Cardiac septum (tissue), 1 donor: ENCODE results near the gene SLC35D1. TPM values are rescaled to one million over a fixed set of nuclear protein-coding genes. Genes with fewer than 3 reads are reported as not detected.

Experiments
- DNase-seq: peaks from one replicate; pipeline ENCODE4 v3.0.0-alpha.2; 2020; ENCODE audit warnings: low spot score
- intact Hi-C: fragments of 100-400 bp; cut with DNase I; formaldehyde crosslinking; loops from one replicate; pipeline ENCODE4 v1.14.0; 2022
- total RNA-seq: library from RNA; stranded (reverse); fragmentation: NEBNext Ultra II Directional; extraction: Animal tissue kit (Norgen Biotek cat#: 25700); gene quantifications from one replicate; pipeline ENCODE4 v1.2.1, GENCODE V29; 2021
- donor health status: DM: no; HTN: no; CAD: no.

The SLC35D1 gene
- total RNA-seq, 1 donor from 2014 or later: 4.5 TPM

DNA sequence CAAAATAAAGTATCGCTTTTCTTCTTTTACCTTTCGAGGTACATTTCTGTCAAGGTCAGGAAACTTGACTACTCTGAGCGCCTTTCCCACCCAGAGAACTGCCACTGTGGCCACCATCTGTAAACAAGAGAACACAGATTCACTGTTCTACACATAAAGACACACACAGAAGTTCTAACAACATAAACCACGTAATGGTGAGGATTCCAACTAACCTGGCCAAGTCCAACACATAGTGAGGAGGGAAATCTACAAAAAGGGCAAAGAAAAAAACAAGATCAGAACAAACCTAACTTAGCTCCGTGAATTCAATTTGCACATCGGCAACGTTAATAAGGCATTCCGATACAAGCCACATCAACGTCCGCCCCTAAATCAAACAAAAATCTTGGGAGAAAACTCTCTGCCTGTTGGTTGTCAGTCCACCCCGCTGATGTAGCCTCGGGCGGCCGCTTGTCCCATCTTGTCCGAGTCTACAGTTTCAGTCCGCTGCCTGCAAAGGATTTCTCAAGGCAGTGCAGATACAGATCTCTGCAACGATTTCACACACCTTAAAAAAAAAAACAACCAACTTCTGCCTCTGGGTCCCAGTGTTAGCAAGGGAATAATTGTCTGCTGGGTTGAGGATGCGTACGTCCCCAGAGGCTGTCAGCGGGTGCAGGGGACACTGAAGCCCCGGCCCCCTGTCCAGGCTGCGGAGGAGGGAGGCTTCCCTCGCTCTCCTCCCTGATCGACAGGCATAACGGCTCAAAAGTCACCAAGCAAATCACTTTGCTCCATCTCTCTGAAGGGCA is 1.0 kb downstream of the SLC35D1 start:
- intact Hi-C loops: loop anchor here (2.0 to 5.0 kb wide), 3 partner anchors 94 to 779 kb away; partner anchors contain the start of genes DNAI4, GNG12 and MIER1
- peak; percentile 78 for DNase-seq

DNA sequence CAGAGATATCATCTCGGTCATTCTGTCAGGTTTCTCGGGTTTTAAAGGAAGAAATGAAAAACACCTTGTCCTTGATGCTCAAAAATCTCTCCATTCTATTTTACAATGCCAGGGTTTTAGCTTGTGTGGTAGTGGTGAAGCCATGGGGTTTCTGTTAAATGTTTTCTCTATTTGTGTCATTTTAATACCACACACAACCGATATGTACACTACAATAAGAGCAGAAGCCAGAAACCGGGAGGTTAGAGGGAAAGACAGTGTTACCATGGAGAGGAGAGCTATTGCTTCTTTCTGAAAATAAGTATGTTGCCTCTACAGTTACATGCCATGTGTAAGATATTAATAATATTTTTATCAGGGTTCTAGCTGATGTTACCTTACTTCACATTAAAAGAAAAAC is 2.8 kb downstream of the SLC35D1 start:
- DNase-seq: no peak
- intact Hi-C loops: loop anchor here (5.0 kb wide), 2 partner anchors 96 to 781 kb away; partner anchors contain the start of gene GNG12

DNA sequence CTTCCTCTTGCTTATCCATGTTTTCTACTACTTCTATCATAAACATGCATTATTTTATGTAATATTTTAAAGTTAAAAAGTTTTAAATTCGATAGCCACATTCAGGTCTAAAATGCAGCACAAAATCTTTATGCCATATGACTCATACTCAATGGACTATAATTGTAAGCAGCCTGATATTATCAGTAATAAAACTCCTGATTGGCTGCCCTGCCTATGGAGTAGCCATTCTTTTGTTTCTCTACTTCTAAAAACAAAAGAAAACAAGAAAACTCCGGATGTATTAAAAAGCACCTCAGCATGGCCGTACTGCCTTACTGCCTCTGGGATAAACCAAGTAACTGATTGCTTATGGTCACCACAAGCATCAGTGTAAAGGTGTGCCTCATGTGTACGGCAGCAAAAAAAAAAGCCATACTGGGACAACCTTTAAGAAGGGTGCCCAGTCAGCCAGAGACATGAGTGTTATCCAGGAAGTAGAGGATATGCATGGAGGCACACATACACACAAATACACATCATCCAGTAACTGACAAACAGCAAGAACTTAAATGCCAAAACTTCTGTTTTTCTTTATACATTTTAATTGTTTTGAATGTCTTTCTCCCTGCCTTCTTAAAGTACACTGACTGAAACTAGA is 9.2 kb downstream of the SLC35D1 start:
- intact Hi-C loops: loop anchor here (10.0 kb wide), 1 partner anchor 380 kb away; no protein-coding TSS in a partner anchor
- DNase-seq: no peak

DNA sequence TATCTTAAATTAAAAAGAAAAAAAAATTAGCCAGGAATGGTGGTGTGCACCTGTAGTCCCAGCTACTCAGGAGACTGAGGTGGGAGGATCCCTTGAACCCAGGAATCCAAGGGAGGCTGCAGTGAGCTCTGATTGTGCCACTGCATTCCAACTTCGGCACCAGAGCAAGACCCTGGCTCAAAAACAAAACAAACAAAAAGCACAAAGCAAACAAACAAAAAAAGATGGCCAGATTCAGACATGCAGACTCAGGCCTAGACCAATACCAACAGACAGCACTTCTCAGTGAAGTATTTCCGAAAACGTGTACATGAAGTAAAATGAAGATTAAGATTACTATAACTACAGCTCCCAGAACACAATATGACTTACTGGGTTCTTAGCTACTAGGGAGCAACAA is 10.6 kb downstream of the SLC35D1 start:
- DNase-seq: no peak
- intact Hi-C loops: loop anchor here (10.0 kb wide), 1 partner anchor 381 kb away; no protein-coding TSS in a partner anchor

DNA sequence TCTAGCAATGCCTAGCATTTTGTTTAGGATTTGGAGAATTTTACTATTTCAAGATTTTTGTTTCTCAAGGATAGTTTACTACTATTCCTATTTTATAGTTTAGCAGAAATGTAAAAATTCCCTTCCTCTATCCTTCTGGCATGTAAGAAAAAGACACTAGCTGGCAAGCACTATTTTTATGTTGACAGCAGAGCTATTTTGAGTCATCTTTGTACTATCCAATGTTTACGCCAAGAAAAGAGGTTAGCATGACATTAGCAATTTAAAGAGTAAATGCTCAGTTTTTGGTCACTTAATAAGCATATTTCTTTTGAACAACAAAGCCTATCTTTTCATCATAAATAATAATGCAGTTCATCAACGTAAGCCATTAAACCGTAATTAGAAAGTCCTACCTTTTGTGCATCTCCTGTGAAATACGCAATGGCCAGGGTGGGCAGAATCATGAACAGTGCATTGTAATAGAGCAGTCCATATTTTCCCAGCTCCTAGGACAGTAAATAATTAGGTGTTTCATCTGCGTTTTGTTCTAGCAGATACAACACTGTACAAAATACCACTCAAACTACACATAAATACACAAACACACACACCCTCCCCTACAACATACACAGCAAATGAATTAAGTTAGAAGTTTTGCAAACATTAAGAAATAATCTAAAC is 12.0 kb downstream of the SLC35D1 start:
- intact Hi-C loops: loop anchor here (10.0 kb wide), 1 partner anchor 383 kb away; no protein-coding TSS in a partner anchor
- no peak for DNase-seq

DNA sequence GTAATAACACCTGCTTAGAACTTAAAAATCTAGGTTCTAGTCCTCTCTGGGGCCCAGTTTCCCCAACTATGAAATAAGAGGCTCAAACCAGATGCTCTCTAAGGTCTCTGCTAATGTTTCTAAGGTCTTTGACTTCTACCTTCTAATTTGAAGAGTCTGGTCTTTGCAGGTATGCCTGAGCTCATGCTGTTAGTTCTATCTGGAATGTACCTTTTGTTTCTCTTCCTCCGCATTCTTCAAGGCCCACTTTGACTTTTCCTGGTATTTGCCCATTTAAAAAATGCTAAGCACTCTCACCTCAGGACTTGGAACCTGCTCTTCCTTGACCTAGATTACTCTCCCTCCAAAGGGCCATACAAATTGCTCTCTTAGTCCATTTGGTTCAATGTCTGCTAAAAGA is 13.5 kb downstream of the SLC35D1 start:
- intact Hi-C loops: loop anchor here (10.0 kb wide), 1 partner anchor 384 kb away; no protein-coding TSS in a partner anchor
- no peak for DNase-seq

DNA sequence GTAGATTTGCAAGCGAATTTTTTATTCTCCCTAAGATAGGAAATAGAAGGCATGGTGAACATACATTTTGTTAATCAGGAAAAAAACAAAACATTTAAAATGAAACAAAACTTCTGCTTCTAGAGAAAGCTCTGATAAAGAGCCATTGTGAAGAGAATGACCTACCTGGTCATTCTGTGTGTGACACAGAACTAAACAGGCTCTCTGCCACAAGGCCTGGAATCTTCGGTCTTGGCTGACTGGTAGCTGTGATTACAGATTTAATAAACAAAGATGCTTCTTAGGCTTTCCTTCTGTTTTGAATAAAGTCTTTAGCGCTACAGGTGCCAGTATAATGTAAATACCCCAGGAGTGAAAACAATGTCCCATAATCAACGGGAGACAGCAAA is 22.1 kb downstream of the SLC35D1 start:
- intact Hi-C loops: no loop called here
- DNase-seq: no peak

DNA sequence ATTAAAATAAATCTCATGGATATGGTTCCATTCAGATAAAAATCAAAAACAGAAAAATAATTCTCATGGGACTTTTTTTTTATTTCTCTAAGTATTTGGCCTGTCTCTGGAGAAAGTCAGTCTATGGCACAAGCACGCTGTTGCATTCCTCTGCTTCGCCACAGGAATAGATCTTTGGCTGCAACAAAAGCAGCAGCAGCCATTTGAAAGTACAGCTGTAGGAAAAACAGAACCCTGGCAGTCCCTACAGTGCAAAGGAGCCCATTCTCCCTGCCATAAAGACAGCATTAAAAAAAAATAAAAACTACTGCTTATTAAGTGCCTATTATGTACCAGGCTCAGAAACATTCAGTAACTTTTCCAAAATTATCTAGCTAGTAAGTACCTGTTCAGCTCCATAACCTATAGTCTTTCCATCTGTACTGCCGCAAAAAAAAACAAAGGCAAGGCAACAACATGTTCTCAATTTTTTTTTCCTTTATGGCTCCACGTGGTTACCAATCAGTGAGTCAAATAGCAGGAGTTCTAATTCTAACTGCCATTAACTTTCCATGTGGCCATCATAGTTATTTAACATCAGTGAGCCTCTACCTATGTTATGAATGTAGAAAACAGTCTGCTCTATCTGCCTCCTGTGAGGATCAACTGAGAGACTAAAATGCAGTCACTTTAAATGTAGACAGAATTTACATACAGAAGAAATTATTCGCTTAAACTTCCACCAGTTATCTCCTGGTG is 22.7 kb downstream of the SLC35D1 start:
- intact Hi-C loops: no loop called here
- no peak for DNase-seq

DNA sequence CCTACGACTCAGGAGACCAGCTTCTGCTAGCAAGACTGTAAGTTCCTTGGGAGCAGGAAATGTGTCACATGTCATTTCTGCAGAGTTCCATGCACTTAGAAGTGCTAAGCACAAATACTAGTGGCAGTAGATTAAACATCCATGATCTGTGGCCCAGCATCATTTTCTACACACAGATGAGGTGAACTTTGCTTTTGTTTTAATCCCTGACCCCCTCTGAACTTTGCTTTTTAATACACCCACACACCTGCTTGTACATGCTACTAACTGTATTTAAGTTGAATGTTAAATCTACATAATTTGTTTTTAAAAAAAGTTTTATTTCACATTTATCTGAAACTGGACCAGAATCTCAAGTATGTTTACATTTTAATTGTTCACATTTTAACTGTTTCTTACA is 24.5 kb downstream of the SLC35D1 start:
- DNase-seq: no peak
- intact Hi-C loops: no loop called here

DNA sequence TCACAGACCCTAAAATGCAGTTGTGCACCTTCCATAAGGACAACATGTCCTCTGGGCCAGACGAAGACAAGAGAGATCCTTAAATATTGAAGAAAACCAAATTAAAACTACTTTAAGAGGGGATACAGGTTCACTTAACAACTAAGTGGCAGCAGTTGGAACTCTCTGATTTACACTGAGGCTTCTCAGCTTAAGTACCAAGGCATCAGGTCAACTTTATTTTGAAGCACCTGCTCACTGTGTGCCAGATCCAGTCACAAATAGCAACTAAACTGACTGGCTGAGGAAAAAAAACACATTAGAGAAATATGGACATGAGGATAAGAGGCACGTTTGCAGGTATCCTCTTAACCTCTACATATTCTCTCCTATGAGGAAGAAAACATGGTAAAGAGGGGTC is 33.2 kb downstream of the SLC35D1 start:
- DNase-seq: no peak
- intact Hi-C loops: no loop called here

DNA sequence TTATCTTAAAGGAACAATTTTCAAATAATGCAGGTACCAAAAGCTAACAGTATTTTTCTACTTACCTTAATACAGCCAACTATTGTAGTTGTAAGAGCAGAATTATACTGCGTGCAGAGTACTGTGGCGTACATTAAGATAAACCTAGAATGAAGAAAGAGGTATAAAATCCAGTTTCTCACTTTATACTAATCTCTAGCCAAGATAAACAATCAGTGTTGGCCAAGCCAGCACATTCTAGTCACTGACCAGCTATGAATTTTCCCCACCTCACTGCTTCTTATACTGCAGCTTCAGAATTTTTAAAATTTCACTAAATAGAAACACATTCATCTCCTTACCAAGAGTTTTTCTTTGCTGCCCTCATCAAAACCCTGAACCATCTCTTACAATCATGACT is 33.6 kb downstream of the SLC35D1 start:
- no peak for DNase-seq
- intact Hi-C loops: no loop called here

DNA sequence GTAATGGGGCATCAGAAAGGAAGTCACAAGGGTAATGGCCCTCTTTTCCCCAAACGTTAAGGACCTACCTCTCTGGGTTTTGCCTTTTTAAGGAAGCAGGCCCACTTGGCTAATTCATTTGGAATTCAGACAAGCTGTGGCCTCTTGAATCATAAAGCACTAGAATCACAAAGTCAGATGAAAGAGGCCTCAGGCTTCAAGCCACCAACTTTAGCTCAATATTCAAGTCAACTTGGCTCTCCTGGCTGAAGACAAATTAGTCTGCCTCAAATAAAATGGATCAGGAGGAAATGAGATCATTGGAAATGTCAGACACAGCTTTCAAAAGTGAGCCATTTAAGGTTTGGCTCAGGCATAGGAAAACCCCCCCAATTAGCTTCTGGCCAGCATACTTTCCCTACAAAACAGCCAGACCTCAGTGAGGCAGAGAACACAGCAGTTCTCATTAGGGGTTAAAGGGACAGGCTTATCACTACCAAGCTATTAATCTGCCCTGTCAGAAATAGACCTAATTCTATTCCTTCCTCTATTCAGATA is 34.3 kb downstream of the SLC35D1 start:
- no peak for DNase-seq
- intact Hi-C loops: no loop called here

DNA sequence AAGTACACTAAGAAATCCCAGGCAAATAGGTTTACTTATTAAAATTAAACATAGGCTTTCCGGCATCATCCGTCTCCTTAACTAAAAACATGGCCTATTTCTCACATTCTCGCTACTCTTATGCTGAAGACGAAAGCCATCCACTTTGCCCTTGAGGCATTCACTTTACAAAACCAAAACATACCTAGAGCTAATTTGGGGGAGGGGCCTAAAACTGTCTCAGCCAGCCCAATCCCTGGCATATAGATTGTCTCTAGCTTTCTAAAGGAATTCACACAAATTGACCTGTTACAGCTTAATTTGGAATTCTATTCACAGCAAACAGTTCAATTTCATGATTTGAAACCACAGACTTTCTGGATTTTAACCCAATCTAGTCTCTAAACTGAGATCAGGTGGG is 34.8 kb downstream of the SLC35D1 start:
- intact Hi-C loops: no loop called here

DNA sequence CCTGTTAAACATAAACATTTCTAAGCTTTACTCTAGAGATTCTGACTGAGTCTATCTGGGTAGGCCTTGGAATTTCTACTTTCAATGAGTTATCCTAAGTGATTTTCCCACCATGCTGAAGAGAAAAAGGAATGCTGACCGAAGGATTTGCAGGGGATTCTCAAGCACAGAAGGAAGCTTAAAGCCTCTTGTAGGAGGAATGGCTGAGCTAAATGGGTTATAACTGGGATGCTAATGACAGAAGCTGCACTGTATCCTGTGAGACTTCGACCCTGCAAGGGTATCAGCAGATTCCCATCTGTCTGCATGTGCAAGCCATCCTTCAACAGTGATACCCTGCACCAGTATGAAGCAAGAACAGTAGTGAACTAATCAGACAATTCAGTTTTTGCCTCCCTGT is 35.4 kb downstream of the SLC35D1 start:
- intact Hi-C loops: no loop called here

More for the DNA sequence above, 34.8 kb downstream of the SLC35D1 start:
- no peak for DNase-seq

DNA sequence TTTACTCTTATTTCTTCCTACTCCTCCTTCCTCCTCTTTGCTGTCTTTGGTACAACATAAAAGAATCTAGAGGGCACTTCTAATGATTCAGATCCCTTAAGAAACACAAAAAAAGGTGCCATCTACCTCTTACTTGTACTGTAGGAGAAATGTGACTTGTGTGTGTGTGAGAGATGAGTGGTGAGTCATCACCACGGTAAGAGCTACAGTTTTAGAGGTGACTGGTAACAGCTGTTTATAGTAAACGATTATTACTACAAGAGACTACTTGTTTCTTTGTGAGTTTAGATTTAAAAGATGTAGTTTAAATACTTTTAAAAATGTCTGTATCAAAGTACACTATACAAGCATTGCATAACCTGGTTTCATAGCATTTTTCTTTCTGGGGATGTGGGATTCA is 40.4 kb downstream of the SLC35D1 start:
- DNase-seq: no peak
- intact Hi-C loops: no loop called here

More for the DNA sequence above, 35.4 kb downstream of the SLC35D1 start:
- DNase-seq: no peak

DNA sequence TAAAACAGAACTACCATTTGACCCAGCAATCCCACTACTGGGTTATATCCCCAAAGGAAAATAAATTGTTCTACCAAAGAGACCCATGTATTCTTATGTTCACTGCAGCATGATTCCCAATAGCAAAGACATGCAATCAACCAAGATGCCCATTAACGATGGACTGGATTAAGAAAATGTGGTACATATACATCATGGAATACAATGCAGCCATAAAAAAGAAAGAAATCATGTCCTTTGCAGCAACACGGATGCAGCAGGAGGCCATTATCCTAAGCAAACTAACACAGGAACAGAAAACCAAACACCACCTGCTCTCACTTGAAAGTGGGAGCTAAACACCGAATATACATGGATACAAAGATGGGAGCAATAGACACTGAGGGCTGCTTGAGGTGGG is 44.2 kb downstream of the SLC35D1 start:
- intact Hi-C loops: no loop called here

DNA sequence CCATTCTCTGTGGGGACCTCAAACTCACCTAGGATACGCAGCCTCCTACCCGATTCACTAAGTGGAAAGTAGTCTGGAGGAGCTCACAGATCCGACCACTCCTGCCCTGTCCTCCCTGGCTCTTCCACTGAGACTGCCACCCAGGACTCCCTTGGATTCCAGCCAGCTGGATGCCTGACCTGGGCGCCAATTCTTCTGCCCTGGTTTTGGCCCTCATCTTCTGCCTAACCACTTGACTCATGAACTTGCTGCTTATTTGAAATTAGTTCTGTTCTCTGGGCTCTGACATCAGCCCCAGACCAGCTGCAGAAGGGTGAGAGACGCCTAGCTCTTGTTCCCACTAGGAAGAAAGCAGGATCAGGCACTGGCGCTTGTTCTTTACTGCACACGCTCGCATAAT is 48.9 kb downstream of the SLC35D1 start:
- intact Hi-C loops: no loop called here
- DNase-seq: no peak

More for the DNA sequence above, 44.2 kb downstream of the SLC35D1 start:
- DNase-seq: no peak

DNA sequence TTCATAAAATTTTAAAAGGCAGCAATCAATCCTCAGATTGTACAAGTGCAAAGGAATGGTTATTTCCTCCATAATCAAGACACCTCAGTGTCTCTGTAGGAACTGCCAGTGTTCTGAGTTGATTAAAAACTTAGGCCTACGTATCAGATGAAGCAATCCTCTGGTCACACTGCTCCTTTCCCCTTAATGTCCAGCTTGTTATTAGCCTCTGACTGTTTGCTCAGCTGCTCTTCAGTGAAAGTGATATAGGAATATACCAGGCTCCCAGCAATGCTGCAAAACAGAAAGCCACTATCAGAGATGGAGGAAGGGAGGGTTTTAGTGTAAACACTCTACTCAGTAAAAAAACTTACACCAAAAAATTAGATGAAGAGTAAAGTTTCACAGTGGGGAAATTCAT is 49.8 kb downstream of the SLC35D1 start:
- intact Hi-C loops: no loop called here
- no peak for DNase-seq

DNA sequence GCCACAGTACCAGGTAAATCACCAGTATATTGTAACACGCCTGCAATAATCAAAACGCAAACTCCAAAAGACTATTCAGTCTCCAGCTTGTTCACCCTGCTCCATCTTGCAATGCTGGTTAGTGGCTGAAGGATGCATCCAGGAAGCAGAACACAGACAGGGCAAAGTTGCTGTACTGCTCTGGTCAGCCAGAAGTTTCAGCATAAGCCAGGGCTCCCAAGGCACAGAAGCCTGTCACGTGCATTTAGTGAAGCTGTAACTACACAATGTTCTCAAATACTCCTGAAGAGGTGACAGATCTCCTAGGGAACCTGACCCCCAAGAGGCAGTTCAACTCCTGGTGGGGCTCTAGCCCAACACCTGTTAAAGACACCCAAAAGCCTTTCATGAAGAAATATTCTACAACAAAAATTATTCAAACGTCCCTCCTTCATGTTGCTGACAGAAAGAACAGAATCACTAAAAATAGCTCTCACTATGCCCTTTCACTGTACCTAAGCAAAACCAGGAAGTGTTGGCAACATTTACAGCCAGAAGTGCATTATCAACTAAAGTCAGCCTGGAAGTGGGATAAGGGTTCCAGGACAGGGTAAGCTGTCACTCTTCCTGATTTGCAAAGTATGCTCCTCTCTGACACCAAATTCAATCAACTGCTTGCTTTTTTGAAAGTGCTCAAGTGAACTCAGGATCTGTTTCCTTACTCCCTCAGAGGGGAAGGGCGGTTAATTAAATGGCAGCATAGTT is 52.1 kb downstream of the SLC35D1 start:
- intact Hi-C loops: no loop called here
- DNase-seq: no peak
